ENCODE results near the gene APOF.
"Not testable (repeated sequence)": the region's sequence is repeated elsewhere in the genome, so short reads cannot be mapped to it uniquely, and the experiment has no call there.

APOF gene

GRCh38 chr12:56362130-56363059, at the start of gene APOF:
Gene APOF, minus strand, starts transcription at chr12:56362857. Its CDS starts 112 bp downstream, at chr12:56362745.
- DNase-seq = peak; percentile 15

GRCh38 chr12:56411781-56412639, 49.4 kb upstream of the APOF start:
- DNase-seq = no peak

- DNase-seq = no peak
Observed at GRCh38 chr12:56410768-56411167, 48.1 kb upstream of the APOF start.

GRCh38 chr12:56408799-56409417, 46.3 kb upstream of the APOF start:
- peak; percentile 9 for DNase-seq

GRCh38 chr12:56404227-56404626, 41.6 kb upstream of the APOF start:
- not testable (repeated sequence) for DNase-seq

GRCh38 chr12:56401612-56402011, 39.0 kb upstream of the APOF start:
- not testable (repeated sequence) for DNase-seq

GRCh38 chr12:56401125-56401524, 38.5 kb upstream of the APOF start:
- DNase-seq = not testable (repeated sequence)

- not testable (repeated sequence) for DNase-seq
Observed at GRCh38 chr12:56399466-56399865, 36.8 kb upstream of the APOF start.

GRCh38 chr12:56398324-56398723, 35.7 kb upstream of the APOF start:
- DNase-seq = no peak

GRCh38 chr12:56392331-56392730, 29.7 kb upstream of the APOF start:
- DNase-seq = no peak

GRCh38 chr12:56391721-56392120, 29.1 kb upstream of the APOF start:
- no peak for DNase-seq

- no peak for DNase-seq
Observed at GRCh38 chr12:56389412-56389811, 26.8 kb upstream of the APOF start.

- peak; percentile 10 for DNase-seq
Observed at GRCh38 chr12:56387152-56387736, 24.6 kb upstream of the APOF start.

- peak; percentile 67 for DNase-seq
Observed at GRCh38 chr12:56385873-56386272, 23.2 kb upstream of the APOF start.

GRCh38 chr12:56382611-56383010, 20.0 kb upstream of the APOF start:
- DNase-seq = no peak

- DNase-seq = no peak
Observed at GRCh38 chr12:56377989-56378316, 15.3 kb upstream of the APOF start.

GRCh38 chr12:56377310-56377988, 14.8 kb upstream of the APOF start:
- DNase-seq = no peak

- DNase-seq = no peak
Observed at GRCh38 chr12:56375598-56376434, 13.2 kb upstream of the APOF start.

GRCh38 chr12:56374726-56375597, 12.3 kb upstream of the APOF start:
- no peak for DNase-seq

- no peak for DNase-seq
Observed at GRCh38 chr12:56373515-56373914, 10.9 kb upstream of the APOF start.
